GM18951 (cell line): Measurements from ENCODE around the gene KLHL25.

Experiments
- POLR2A ChIP-seq: IDR thresholded peaks from 4 replicates; pipeline ENCODE4 v1.6.1; 2011; ENCODE audit warnings: mild to moderate bottlenecking; ENCODE audit not compliant: insufficient read length, insufficient read depth; ENCODE audit errors: extremely low read depth
- in situ Hi-C: fragments of 300-500 bp; cut with MboI; formaldehyde crosslinking; loops from one replicate; pipeline ENCODE4 v1.12.0; 2022; ENCODE audit warnings: low sequenced_read_pairs, mixed read lengths, inconsistent platforms; ENCODE audit not compliant: unreplicated experiment

KLHL25 gene

GRCh38 chr15:85757939-85758654, 36.6 kb downstream of the KLHL25 start:
- TF ChIP-seq POLR2A, result no peak
- in situ Hi-C loops, result no loop called here

DNA sequence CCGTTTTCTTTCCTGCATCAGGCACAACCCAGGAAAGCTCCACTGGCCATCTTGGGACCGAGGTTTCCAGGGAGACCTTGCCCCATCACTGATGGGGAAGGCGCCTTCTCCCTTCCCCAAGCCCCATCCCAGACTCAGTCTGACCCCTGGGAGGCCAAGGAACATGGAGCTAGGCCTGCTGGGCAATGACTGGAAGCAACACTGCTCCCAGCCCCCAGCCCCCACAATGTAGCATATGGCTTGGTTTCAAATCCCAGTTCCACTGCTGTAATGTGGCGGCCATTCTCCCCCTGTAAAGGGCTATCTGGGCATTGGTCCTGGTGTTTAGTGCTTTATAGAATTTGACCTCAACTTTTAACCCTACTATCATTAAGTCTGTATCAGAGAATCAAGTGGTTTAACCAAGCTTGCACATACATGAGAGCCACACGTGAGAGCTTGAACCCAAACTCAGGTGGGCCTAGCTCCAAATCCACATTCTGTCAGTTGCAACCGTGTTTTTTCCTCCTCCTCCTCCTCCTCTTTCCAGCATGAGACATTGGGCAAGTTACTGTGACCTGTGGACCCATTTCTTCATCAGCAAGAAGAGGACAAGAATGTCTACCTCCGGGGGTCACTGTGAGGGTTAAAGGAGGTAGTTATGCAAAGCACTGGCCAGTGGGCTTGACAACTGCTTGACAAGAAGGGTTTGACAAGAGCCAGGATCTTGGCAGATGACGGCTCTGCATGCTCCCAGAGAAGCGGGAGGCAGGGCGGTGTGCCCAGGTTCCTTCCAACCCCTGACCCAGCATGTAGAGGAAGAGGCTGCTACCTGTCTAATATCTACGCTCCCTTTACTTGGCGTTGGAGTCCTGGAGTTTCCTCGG, 37.4 kb downstream of the KLHL25 start:
- in situ Hi-C loops, result no loop called here
- TF ChIP-seq POLR2A, result no peak

DNA sequence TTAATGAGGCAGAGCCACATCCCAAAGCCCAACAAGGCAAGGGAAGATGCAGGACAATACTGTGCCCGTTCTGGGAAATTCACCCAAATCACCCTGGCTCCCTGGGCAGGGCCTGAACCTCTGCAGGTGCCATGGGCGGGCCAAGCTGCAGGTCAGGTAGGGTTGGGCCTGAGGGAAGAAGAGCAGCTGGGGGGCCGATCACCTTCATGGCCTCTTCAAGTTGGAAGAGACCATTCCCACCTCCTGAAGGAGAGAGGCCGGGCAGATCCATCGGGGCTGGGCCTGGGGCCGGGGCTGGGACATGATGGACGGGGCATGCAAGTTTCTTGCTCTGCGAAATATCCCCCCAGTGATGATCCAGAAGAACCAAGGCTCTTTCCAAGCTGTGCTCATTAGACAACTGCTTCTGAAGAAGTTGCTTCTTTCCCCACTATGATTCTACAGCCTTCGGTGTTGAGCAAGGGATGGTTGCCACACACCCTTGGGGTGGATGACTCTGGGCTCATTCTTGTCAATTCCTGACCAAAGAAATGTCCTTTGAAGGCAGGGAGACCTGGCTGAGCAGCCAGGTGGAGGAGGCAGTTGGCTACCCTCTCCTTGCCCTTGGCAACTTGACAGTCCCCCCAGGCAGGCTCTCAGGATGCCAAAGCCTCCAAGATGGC, 38.2 kb downstream of the KLHL25 start:
- in situ Hi-C loops, result no loop called here
- TF ChIP-seq POLR2A, result no peak

GRCh38 chr15:85755942-85756341, 38.8 kb downstream of the KLHL25 start:
- TF ChIP-seq POLR2A, result no peak
- in situ Hi-C loops, result no loop called here

- no peak for TF ChIP-seq POLR2A
- in situ Hi-C loops, result no loop called here
These were observed 39.3 kb downstream of the KLHL25 start for GRCh38 chr15:85755471-85755870.

DNA sequence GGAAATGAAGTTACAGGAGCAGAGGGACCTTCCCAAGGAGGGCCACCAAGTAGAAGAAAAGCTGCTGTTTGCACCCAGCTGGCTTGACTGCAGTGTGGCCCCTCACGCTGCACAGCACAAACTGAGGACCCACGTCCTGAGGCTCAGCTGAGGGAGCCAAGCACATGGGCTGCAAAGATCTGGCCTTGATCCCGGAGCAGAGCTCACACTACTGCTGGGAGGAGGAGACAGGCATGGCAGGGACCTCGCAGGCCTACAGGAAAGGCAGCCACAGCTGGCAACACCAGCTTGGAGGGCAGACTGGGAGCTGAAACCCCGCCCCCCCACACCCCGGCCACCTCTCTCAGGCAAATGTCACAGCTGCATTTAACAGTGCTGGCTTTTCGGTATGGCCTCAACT, 39.7 kb downstream of the KLHL25 start:
- no peak for TF ChIP-seq POLR2A
- in situ Hi-C loops, result no loop called here

DNA sequence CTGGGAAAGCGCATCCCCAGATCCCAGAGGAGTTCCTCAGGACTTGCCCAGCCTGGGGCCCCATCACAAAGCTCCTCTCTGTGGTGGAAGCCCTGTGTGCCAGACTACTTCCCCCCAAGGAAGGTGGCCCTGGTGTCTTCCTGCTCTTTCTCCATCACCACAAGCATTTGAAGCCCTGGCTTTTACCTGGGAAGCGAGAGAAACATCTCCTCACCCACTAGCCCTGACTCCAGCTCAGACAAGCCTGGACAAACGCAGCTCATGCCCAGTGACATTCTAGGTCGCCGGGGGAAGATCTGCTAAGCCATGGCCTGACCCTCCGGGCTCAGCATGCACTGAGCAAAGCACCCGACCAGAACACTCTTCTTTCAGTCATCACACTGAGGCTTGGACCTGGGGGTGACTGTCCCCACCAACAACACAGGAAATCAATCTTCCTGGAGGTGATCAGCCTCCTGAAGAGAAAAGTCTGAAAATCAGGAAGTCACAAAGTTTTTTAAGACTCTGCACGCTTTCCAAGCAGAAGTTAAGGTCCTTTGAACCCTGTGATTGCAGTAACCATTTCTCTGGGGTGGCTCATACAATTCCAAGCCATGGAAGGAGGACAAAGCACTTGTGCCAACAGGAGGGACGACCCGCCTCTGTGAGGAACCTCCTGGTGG, 40.8 kb downstream of the KLHL25 start:
- TF ChIP-seq POLR2A, result no peak
- in situ Hi-C loops, result no loop called here

GRCh38 chr15:85753261-85753660, 41.5 kb downstream of the KLHL25 start:
- TF ChIP-seq POLR2A, result no peak
- in situ Hi-C loops, result no loop called here

DNA sequence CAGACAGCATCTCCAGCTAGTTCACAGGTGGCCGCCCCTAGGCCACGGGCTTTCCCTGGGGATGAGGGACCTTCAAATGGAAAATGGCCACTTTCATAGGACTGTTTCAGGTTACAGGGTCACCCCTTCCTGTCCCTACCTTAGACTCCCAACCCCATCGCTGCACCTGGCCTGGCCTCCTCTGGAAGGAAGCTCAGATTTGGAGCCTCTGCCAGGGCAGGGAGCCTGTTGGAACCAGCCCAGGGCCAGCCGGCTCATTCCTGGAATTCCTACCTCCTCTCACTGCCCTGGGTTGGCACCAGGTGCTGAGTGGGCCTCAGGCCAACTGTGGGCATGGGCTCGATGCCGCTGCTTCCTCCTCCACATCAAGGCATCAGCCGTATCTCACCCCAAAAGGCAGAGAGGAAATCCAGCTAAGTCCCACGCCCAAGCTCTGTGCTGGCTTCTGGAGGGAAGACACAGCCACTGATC, 42.2 kb downstream of the KLHL25 start:
- TF ChIP-seq POLR2A, result no peak
- in situ Hi-C loops, result no loop called here

GRCh38 chr15:85752124-85752475, 42.6 kb downstream of the KLHL25 start:
- in situ Hi-C loops, result no loop called here
- no peak for TF ChIP-seq POLR2A

DNA sequence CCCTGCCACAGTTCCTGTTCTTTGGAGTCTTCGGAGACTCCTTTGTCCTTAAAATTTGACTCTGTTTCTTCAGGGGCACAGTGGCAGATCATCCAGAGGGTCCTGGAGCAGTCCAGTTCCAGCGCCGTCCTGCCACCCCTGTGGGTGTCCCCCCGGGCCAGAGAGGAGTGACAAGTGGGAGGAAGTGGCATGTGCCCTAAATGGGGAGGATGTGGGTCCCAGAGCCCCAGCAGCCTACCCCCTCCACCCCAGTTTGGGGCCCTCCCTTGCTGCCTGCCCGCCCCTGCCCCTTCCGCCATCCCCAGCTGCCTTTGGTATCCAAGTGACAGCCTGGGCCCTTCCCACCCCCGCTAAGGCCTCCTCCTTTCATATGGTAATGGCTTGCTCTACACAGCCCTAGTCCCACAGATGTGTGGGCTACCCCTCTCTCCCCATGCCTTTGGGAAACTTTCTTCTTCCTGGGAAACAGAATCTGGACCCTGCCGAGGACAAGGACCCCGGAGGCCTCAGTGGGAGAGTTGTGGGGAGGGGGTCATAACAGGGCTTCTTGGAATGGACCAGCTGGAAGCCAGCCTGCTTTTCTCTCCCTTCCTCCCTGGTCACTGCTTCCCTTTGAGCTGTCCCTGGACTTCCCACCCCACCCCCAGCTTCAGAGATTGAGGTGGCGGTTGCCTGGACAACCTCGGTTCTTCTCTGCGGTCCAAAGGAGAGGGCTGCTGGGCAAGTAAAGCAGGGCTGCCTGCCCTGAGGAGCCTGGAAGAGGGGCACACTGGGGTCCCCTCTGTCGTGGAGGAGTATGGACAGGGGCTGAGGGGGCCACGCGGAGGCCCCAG, 43.2 kb downstream of the KLHL25 start:
- in situ Hi-C loops, result no loop called here
- TF ChIP-seq POLR2A, result no peak
